Activated CD8-positive, alpha-beta memory T cell treated with anti-CD3 and anti-CD28 coated beads, Interleukin-2, amount 50 U/mL, for 1 hour (primary cell): ENCODE measurements around the gene ARRB1.
"Not testable (repeated sequence)": the region's sequence is repeated elsewhere in the genome, so short reads cannot be mapped to it uniquely, and the experiment has no call there.

Experiments used
- DNase-seq: peaks from one replicate; pipeline ENCODE4 v3.0.0-alpha.2; 2020; ENCODE audit errors: extremely low read depth

The ARRB1 gene

GRCh38 chr11:75371949-75372876 lies 20.8 kb upstream of the ARRB1 start:
- no peak for DNase-seq

GRCh38 chr11:75369560-75370255 lies 18.2 kb upstream of the ARRB1 start:
- no peak for DNase-seq

- not testable (repeated sequence) for DNase-seq
These were observed 15.4 kb upstream of the ARRB1 start for GRCh38 chr11:75366826-75367225.

- DNase-seq = no peak
These were observed 14.3 kb upstream of the ARRB1 start for GRCh38 chr11:75365711-75366181.

- DNase-seq = not testable (repeated sequence)
These were observed 10.8 kb upstream of the ARRB1 start for GRCh38 chr11:75362285-75362684.

- DNase-seq = no peak
These were observed 5.2 kb upstream of the ARRB1 start for GRCh38 chr11:75356613-75357012.

- no peak for DNase-seq
These were observed 3.6 kb upstream of the ARRB1 start for GRCh38 chr11:75355051-75355450.

GRCh38 chr11:75352588-75353206 lies 1.2 kb upstream of the ARRB1 start:
- no peak for DNase-seq

GRCh38 chr11:75351791-75352587 lies 528 bp upstream of the ARRB1 start:
- DNase-seq = no peak

- DNase-seq = no peak
These were observed 519 bp downstream of the ARRB1 start for GRCh38 chr11:75350743-75351540.

- no peak for DNase-seq
These were observed 1.2 kb downstream of the ARRB1 start for GRCh38 chr11:75350122-75350742.

GRCh38 chr11:75349521-75350116 lies 1.8 kb downstream of the ARRB1 start:
- no peak for DNase-seq

- no peak for DNase-seq
These were observed 3.5 kb downstream of the ARRB1 start for GRCh38 chr11:75347781-75348566.

- no peak for DNase-seq
These were observed 4.4 kb downstream of the ARRB1 start for GRCh38 chr11:75346912-75347647.

- no peak for DNase-seq
These were observed 5.2 kb downstream of the ARRB1 start for GRCh38 chr11:75346296-75346695.

GRCh38 chr11:75345455-75346160 lies 5.9 kb downstream of the ARRB1 start:
- DNase-seq = no peak

- no peak for DNase-seq
These were observed 6.6 kb downstream of the ARRB1 start for GRCh38 chr11:75344761-75345454.
